Measurements from ENCODE around the gene COL20A1.

DNA sequence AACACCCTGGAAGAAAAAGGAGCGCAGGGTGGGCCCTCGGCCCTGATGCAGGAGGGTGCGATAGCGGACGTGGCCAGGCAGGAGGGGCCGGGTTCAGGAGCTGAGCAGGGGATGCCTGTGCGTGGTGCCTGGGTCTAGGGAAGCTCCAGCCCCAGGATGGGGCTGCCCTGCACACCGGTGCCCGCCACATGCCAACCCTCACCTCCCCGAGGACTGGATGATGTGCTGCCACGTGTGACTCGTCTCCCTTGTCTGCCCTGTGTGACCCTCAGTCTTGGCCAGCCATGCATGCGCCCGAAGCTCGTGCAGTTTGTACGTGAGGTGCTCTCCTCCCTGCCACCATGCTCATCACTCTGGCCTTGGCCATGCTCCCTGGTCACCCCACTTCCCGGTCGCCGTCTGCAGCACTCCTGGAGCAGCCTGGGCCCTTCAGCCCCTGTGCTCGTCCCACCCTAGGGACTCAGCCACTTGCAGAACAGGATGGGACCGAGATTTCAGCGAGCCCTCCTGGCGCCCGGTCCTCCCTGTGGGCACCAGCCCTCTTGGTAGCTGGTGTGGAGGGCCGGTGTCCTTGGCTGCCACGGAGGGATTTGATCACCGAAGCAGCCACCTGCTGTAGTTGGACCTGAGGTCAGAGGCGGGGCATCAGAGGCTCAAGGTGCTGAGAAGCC lies 4.3 kb upstream of the COL20A1 start:
- no peak for TF ChIP-seq CTCF (IDR thresholded peaks at IDR 0.05)
- TF ChIP-seq POLR2A (IDR thresholded peaks at IDR 0.05): no peak

All from sigmoid colon (tissue), 3 donors.